Kidney capillary endothelial cell (primary cell): ENCODE measurements around the gene KIAA0586.
"Not testable (repeated sequence)": the region's sequence is repeated elsewhere in the genome, so short reads cannot be mapped to it uniquely, and the experiment has no call there.

Experiments
- DNase-seq: peaks from one replicate; pipeline ENCODE4 v3.0.0-alpha.2; 2018; ENCODE audit warnings: low spot score

The KIAA0586 gene

GRCh38 chr14:58427281-58428117 lies at the start of gene KIAA0586, which contains the start of gene TIMM9:
Gene KIAA0586, plus strand, starts transcription at chr14:58427719. Its CDS starts 546 bp downstream, at chr14:58428265.
Gene TIMM9, minus strand, starts transcription at chr14:58427531. Its CDS starts 15,586 bp downstream, at chr14:58411945.
- peak; percentile 99 for DNase-seq

DNA sequence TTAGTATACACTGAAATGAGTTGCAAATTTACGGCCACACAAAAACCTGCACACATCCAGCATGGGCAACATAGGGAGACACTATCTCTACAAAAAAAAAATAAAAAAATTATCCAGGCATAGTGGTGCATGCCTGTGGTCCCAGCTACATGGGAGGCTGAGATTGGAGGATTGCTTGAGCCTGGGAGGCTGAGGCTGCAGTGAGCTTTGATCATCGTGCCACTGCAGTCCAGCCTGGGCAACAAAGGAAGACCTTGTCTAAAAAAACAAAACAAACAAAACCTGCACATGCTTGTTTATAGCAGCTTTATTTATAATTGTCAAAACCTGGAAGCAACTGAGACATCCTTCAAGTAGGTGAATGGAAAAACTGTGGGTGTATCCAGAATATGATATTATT lies 36.7 kb upstream of the KIAA0586 start:
- DNase-seq, result no peak

GRCh38 chr14:58395562-58395811 lies 32.0 kb upstream of the KIAA0586 start:
- no peak for DNase-seq

DNA sequence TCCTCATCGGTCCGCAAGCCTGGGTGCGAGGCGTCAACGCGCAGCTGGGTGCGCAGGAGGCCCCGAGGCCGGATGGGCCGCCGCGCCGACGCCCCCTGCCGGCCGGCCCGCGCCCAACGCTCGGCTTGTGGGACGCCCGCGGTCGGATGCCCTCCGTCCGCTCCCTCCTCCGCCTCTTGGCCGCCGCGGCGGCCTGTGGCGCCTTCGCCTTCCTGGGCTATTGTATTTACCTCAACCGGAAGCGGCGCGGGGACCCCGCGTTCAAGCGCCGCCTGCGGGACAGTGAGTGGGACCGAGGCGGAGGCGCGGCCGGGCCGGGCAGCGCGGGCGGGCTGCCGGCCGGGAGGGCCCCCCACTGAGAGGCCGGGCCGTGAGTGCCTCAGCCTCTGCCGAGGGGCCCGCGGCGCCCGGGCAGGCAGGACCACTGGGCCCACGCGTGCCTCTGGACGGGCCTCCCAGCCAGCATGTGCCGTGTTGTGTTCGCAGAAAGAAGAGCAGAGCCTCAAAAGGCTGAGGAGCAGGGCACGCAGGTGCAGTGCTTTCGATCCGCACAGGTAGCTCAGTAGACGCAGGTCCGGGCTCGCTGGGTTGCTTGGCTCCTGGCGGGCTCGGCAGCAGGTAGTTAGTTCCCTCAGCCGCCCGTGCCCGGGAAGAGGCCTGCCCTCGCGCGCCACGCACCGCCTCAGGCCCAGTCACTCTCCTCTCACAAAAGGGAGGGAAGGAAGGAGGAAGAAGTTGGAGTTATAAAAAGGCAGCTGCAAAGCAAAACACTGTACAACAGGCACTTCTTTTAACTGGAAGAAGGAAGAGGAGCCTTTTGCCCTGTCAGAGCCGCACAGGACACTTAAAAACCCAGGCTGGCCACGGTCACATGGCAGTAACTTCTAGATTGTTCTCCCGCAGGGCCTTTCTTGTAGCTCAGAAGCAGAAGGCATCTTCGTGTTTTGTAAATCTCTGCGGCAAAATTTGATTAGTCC lies 31.4 kb upstream of the KIAA0586 start, which contains the start of gene TOMM20L:
TOMM20L (plus strand) TSS at position 119 of the 977 bp plus-strand sequence; CDS start at position 147, 28 bp downstream.
- peak; percentile 77 for DNase-seq

DNA sequence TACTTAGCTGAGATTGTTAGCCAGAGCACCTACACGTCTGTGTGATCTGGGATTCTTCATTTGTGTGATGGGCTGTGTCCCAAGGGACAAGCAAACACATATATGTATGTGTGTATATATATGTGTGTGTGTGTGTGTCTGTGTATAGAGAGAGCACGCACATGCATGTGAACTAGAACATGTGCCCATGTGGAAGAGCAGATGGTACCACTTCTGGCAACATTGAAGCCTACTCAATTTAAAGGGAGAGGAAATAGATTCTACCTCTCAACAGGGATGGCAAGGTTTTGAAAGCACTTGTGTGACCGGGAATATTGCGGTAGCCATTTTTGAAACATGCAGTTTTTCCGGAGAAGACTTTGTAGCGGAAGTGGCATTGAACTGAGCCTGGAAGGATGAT lies 30.4 kb upstream of the KIAA0586 start:
- DNase-seq, result no peak

GRCh38 chr14:58398495-58398894 lies 29.0 kb upstream of the KIAA0586 start:
- no peak for DNase-seq

DNA sequence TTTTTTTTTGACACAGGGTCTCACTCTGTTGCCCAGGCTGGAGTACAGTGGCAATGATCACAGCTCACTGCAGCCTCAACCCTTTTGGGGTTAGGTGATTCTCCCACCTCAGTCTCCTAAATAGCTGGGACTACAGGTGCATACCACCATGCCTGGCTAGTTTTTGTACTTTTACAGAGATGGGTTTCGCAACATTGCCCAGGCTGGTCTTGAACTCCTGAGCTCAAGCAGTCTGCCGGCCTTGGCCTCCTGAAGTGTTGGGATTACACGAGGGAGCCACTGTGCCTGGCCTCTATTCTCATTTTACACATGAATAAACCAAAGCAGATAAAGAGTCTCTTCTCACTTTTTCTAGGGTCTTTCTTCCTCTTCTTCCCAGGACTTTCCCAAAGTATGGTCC lies 28.6 kb upstream of the KIAA0586 start:
- no peak for DNase-seq

DNA sequence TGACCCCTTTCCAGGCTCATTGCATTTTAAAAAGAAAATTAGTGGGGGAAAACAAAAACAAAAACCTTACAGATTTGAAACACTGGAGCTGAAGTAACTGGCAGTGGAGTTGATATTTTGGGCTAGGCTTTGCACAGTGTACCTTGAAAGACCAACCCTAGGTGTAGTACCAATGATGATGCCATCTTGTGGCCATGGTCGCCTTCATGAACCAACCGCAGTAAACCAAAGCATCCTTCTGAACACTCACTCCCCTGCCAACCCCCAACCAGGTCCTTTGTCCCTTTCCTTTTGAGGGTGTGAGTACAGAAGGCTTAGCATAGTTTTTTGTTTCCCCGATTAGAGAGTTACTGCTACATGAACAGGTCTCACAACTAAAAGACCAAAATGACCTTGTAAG lies 25.9 kb upstream of the KIAA0586 start:
- DNase-seq, result no peak

DNA sequence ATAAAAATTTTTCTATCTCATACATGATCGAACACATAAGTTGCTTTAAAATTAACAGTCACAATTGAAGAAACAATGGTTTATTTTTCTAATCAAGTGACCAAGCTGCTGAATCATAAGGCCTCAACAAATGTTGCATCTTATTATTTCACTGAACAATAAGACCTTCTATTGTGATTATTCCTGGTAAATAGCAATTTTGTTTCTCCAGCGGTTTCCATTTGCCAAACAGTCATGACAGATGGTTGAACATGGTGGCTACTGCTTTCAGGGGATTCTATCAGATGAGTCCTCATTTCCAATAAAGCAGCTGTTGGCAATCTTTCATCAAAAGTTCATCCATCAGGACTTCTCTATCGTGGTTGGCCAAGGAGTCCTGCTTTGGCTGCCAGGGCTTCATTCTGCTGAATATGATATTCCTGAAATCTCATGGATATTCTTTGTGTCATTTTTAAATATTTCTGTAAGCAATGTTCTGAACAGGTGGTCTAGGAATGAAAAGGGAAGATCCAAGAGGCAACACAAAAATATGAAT lies 18.8 kb upstream of the KIAA0586 start:
- no peak for DNase-seq

- no peak for DNase-seq
Observed at GRCh38 chr14:58414845-58415244, 12.7 kb upstream of the KIAA0586 start.

GRCh38 chr14:58415636-58416547 lies 11.6 kb upstream of the KIAA0586 start:
- DNase-seq, result no peak

DNA sequence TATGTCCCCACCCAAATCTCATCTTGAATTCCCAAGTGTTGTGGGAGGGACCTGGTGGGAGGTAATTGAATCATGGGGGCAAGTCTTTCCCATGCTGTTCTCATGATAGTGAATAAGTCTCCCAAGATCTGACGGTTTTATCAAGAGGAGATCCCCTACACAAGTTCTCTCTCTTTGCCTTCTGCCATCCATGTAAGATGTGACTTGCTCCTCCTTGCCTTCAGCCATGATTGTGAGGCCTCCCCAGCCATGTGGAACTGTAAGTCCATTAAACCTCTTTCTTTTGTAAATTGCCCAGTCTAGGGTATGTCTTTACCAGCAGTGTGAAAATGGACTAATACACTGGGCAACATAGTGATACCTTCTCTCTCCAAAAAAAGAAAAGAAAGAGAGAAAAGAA lies 10.6 kb upstream of the KIAA0586 start:
- DNase-seq, result not testable (repeated sequence)

DNA sequence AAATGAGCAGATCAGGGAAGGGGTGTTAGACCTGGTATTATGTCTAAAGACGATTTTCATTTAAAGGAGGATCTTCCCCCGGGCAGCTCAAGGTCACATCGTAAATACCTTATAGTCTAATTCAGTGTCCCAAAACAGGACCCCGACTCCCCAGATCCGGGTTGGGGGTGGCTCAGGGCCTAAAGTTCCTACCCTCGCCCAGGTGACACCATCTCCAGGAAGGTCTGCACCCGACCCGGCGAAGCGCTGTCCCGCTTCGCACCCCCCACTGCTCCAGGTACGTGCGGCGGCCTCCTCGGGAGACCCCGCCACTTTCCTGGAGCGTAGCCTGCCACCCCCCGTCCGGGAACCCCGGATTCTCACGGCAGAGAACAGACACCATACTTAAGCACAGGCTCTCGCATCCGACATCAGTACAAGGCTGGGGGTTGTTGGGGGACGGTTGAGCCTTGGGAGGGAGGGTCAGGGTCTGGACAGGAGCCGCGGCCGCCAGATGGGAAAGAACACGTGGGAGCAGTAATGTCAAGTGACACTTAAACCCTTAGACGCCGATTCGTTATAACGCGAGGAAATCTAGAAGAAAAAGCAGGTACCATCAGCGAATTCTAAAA lies 744 bp upstream of the KIAA0586 start:
- DNase-seq, result no peak

DNA sequence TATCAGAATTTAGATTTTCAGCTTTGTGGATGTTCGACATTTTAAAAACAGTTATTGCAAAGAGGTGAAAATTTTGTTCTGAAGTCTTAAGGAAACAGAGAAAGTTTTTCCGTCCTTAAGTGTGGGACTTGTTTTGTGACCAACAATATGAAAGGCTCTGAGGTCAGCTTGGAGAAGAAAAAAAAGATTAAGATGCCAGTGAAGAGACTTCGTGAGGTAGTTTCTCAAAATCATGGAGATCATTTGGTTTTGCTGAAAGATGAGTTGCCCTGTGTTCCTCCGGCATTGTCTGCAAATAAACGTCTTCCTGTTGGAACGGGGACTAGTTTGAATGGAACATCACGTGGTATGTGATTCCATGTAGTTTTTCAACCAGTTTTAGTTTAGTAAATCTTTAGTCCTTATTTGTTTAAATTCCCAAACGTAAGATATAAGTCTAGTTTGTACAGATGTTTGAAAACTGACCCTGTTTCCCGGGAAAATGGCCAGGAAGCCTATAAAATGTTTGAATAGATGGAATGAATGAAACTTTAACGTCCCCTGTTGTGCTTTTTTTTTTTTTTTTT lies 682 bp downstream of the KIAA0586 start:
- DNase-seq, result peak; percentile 51

- DNase-seq, result no peak
Observed at GRCh38 chr14:58430156-58430555, 2.6 kb downstream of the KIAA0586 start.

GRCh38 chr14:58439476-58439875 lies 12.0 kb downstream of the KIAA0586 start:
- DNase-seq, result no peak

- no peak for DNase-seq
Observed at GRCh38 chr14:58444627-58445026, 17.1 kb downstream of the KIAA0586 start.

DNA sequence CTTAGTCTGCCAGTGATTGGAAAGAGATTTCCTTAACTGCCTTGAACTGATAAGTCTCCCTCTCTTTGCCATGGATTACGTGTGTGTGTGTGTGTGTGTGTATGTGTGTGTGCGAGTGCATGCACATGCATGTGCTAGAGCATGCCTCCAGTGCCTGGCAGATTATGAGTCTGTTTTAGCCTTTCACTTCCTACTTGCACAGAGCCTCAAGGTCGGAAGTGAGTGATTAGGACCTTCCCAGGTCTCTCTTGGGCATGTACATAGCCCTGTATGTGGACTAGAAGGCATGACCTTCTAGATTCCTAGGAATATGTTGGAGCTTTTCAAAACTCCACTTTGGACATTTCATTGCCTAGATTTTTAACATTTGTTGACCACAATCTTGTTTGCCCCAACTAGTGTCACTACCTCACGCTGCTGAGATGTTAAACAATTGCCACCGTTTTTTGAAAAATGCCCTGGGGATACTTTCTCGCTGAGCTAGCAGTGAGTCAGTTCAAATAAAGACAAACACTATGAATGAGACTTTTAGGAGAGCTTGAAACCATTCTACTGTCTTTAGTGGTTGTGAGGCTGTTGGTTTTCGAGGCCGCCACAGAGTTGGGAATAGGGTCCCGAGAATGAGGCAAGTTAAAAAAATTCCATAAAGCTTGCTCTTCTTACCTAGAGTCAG lies 28.2 kb downstream of the KIAA0586 start:
- DNase-seq, result no peak

- no peak for DNase-seq
Observed at GRCh38 chr14:58460772-58461171, 33.3 kb downstream of the KIAA0586 start.

DNA sequence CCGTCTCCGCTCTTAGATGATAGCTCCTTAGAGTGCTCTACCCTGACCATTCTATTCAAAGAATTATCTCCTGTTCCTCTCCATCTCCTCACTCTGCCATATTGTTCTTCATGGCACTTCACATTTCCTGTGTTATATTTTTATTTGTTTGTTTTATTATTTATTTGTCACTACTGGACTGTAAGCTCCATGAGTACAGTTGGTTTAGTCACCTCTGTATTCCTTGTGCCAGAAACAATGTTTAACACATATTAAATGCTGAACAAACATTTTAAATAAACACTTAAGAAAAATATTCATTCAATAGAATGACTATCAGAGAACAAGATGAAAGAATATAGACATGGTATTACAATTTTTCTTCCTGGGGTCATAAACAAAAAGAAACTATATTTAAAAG lies 35.6 kb downstream of the KIAA0586 start:
- DNase-seq, result no peak
